Type B pancreatic cell (in vitro differentiated cells): ENCODE data around the gene NUDC. TPM values are rescaled to one million over a fixed set of nuclear protein-coding genes. Genes with fewer than 3 reads are reported as not detected.
A peak's percentile ranks its signal among the peaks of the same experiment; 100 is the strongest.

Experiments
- DNase-seq: peaks from one replicate; pipeline ENCODE4 v3.0.0; 2021; ENCODE audit warnings: mixed read lengths; ENCODE audit not compliant: unreplicated experiment; ENCODE audit errors: extremely low spot score
- H3K27ac Mint-ChIP-seq: 2 replicates; pipeline ENCODE4 v1.8.0; 2021; ENCODE audit warnings: mild to moderate bottlenecking, mixed read lengths
- H3K27me3 Mint-ChIP-seq: 2 replicates; pipeline ENCODE4 v1.8.0; 2021; ENCODE audit warnings: mixed read lengths
- H3K36me3 Mint-ChIP-seq: 2 replicates; pipeline ENCODE4 v1.8.0; 2021; ENCODE audit warnings: mixed read lengths
- H3K4me1 Mint-ChIP-seq: one replicate; pipeline ENCODE4 v1.8.0; 2021; ENCODE audit warnings: mixed read lengths; ENCODE audit not compliant: unreplicated experiment
- H3K4me3 Mint-ChIP-seq: 2 replicates; pipeline ENCODE4 v1.8.0; 2021; ENCODE audit warnings: mild to moderate bottlenecking, mixed read lengths
- H3K9me3 Mint-ChIP-seq: 2 replicates; pipeline ENCODE4 v1.8.0; 2021; ENCODE audit warnings: mixed read lengths
- CTCF ChIP-seq: fragments of 200-600 bp; sonication (generic); conservative IDR thresholded peaks from 2 replicates; pipeline ENCODE4 v1.5.0; 2021; ENCODE audit warnings: antibody characterized with exemption, mild to moderate bottlenecking
- total RNA-seq: library from RNA; stranded (reverse); gene quantifications from 2 replicates; pipeline ENCODE4 v1.2.1, GENCODE V29; 2021; ENCODE audit warnings: low replicate concordance

The NUDC gene
- total RNA-seq, 1 donor from 2014 or later, result 82.7 TPM

GRCh38 chr1:26949926-26950319 lies 28.4 kb downstream of the NUDC start:
- H3K9me3 Mint-ChIP-seq, result no peaks in the 10 kb centered on the region
- TF ChIP-seq CTCF, result no peak
- no peak overlapping the region for H3K4me3 Mint-ChIP-seq
- DNase-seq, result no peak
- H3K27me3 Mint-ChIP-seq, result no peaks in the 10 kb centered on the region
- no peak overlapping the region for H3K27ac Mint-ChIP-seq
- H3K36me3 Mint-ChIP-seq, result peaks cover 11% of the 10 kb centered on the region
- H3K4me1 Mint-ChIP-seq, result peaks cover 5% of the 10 kb centered on the region

GRCh38 chr1:26950602-26951001 lies 29.1 kb downstream of the NUDC start:
- DNase-seq, result no peak
- H3K27me3 Mint-ChIP-seq, result peaks cover 4% of the 10 kb centered on the region
- H3K36me3 Mint-ChIP-seq, result peaks cover 5% of the 10 kb centered on the region
- H3K9me3 Mint-ChIP-seq, result no peaks in the 10 kb centered on the region
- no peak for TF ChIP-seq CTCF
- peaks cover 5% of the 10 kb centered on the region for H3K4me1 Mint-ChIP-seq
- no peak overlapping the region for H3K4me3 Mint-ChIP-seq
- H3K27ac Mint-ChIP-seq, result peak overlapping the region; percentile 75

- H3K27me3 Mint-ChIP-seq, result peaks cover 6% of the 10 kb centered on the region
- H3K27ac Mint-ChIP-seq, result peak overlapping the region; percentile 67
- TF ChIP-seq CTCF, result no peak
- peaks cover 5% of the 10 kb centered on the region for H3K4me1 Mint-ChIP-seq
- H3K4me3 Mint-ChIP-seq, result no peak overlapping the region
- H3K36me3 Mint-ChIP-seq, result peaks cover 5% of the 10 kb centered on the region
- peaks cover under 1% of the 10 kb centered on the region for H3K9me3 Mint-ChIP-seq
- no peak for DNase-seq
Measured at GRCh38 chr1:26951216-26951615, 29.7 kb downstream of the NUDC start.

DNA sequence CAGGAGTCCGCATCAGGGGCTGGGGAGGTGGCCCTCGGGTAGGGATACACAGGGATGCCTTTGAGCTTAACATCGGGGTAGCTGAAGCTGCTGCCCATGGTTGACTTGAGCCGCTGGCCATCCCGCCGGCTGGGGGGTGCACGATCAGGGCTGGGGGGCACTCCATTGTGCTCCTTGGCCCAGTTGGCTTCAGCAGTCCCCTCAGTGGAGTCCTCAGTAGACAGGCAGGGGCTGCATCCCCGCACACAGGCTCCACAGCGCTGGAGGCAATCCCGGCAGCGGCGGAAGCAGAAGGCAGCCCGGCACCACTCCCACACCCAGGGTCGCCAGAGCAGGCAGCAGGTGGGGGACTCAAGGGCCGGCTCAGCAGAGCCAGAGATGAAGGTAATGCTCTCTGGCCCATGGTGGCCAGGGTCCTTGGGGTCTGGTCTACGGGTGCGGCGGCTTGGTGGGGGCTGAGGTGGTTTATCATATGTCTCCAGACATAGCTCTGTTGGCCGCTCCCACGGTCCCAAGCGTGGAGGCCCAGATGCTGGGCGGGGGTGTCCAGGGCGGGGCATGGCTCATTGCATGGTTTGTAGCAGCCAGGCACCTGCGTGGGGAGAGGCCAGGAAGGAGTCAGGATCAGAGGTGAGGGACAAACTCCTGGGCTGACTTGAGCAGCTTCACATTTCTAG lies 30.4 kb downstream of the NUDC start:
- no peak for DNase-seq
- H3K9me3 Mint-ChIP-seq, result peaks cover 5% of the 10 kb centered on the region
- H3K4me3 Mint-ChIP-seq, result no peak overlapping the region
- peaks cover 5% of the 10 kb centered on the region for H3K4me1 Mint-ChIP-seq
- peaks cover 12% of the 10 kb centered on the region for H3K27me3 Mint-ChIP-seq
- peaks cover 5% of the 10 kb centered on the region for H3K36me3 Mint-ChIP-seq
- H3K27ac Mint-ChIP-seq, result peak overlapping the region; percentile 67
- no peak for TF ChIP-seq CTCF

GRCh38 chr1:26953374-26953773 lies 31.8 kb downstream of the NUDC start:
- H3K27me3 Mint-ChIP-seq, result peaks cover 19% of the 10 kb centered on the region
- H3K27ac Mint-ChIP-seq, result no peak overlapping the region
- H3K4me3 Mint-ChIP-seq, result no peak overlapping the region
- H3K36me3 Mint-ChIP-seq, result peaks cover 5% of the 10 kb centered on the region
- H3K9me3 Mint-ChIP-seq, result peaks cover 5% of the 10 kb centered on the region
- TF ChIP-seq CTCF, result no peak
- DNase-seq, result no peak
- H3K4me1 Mint-ChIP-seq, result peaks cover 5% of the 10 kb centered on the region
